Measurements from ENCODE around the gene SGPP2. TPM values are rescaled to one million over a fixed set of nuclear protein-coding genes. Genes with fewer than 3 reads are reported as not detected.

The SGPP2 gene
- total and polyA plus RNA-seq, 8 donors, result 0.80 to 10.4 (median 3.6) TPM

DNA sequence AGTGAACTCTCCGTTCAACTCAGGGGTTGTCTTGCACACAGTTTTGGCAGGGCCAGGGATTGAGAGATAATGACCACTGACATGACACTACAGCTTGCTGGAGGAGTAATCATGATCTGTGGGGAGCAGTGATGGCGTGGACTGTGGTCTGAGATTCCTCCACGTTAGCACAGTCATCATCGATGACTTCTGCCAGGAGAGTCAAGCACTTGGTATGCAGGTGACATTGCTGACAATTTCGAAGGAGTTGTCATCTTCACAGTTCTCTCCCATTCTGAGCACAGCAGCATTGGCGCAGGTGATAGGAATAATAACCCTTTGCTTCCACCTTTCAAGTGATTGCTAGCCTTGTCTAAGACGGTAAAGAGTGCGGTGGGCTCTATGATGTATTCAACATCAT is 79.8 kb downstream of the SGPP2 start:
- no peak overlapping the region for H3K27ac ChIP-seq
- DNase-seq, result no peak
- no peaks in the 10 kb centered on the region for H3K36me3 ChIP-seq
- TF ChIP-seq, protein P1, sequence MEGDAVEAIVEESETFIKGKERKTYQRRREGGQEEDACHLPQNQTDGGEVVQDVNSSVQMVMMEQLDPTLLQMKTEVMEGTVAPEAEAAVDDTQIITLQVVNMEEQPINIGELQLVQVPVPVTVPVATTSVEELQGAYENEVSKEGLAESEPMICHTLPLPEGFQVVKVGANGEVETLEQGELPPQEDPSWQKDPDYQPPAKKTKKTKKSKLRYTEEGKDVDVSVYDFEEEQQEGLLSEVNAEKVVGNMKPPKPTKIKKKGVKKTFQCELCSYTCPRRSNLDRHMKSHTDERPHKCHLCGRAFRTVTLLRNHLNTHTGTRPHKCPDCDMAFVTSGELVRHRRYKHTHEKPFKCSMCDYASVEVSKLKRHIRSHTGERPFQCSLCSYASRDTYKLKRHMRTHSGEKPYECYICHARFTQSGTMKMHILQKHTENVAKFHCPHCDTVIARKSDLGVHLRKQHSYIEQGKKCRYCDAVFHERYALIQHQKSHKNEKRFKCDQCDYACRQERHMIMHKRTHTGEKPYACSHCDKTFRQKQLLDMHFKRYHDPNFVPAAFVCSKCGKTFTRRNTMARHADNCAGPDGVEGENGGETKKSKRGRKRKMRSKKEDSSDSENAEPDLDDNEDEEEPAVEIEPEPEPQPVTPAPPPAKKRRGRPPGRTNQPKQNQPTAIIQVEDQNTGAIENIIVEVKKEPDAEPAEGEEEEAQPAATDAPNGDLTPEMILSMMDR (IDR thresholded peaks at IDR 0.05), result no peak
- H3K4me1 ChIP-seq, result no peaks in the 10 kb centered on the region
- H3K9me3 ChIP-seq, result no peaks in the 10 kb centered on the region
- no peak overlapping the region for H3K4me3 ChIP-seq
- intact Hi-C loops (cut with DNase I), result no loop called here
- ATAC-seq, result no peak
- FAIRE-seq, result no peak
- WGBS, 2 donors, result 72 to 80% methylated on average over 8 of the region's 8 CpGs
- no peaks in the 10 kb centered on the region for H3K27me3 ChIP-seq

DNA sequence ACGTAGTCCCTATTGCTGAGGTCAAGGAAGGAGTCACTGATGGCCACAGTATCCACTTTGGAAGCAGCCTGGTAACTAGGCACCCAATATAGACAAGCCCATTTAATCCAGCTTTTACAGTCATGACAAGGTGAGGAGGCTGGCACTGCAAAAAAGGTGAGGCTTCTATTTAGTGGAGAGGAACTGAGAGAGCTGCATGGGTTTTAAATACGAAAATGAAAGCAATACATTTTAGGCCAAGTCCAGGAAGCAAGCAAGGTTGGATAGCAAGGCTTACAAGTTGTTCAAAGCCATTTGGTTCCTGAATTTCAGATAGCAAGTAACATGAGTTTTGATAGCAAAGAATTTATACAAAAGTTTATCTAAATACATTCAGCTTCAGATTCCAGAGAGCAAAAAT is 80.4 kb downstream of the SGPP2 start:
- intact Hi-C loops (cut with DNase I), result no loop called here
- Histone ChIP-seq H3K4me3 (no peak overlapping the region), H3K9me3 (no peaks in the 10 kb centered on the region), H3K4me1 (no peaks in the 10 kb centered on the region), H3K27ac (no peak overlapping the region), H3K27me3 (no peaks in the 10 kb centered on the region), H3K36me3 (no peaks in the 10 kb centered on the region)
- TF ChIP-seq, protein P1 (IDR thresholded peaks at IDR 0.05), result no peak
- no peak for ATAC-seq
- WGBS, 2 donors, result 66 to 69% methylated on average over 2 of the region's 2 CpGs
- DNase-seq, result no peak
- no peak for FAIRE-seq

DNA sequence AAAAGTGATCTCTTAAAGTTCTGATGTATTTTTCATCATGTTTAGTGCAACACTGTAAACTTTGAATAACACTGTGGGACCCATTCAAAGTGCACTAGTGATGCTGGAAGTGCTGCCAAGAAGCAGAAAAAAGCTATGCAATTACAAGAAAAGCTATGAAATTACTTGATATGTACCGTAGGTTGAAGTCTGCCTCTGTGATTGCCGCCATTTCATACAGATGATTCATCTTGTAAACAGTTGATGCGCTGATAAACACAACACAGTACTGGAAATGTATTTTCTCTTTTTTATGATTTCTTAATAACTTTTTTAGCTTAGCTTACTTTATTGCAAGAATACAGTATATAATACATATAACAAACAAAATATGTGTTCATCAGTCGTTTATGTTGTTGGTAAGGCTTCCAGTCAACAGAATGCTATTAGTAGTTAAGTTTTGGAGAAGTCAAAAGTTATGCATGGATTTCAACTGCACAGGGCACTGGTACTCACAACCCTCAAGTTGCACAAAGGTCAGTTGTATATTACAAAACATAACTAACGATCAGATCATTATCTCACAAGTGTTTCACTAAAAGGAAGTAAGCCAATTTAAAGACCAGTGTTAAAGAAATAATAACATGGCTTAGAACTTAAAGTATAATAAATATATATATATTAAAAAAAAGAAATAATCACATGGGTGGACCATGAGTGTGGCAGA is 82.0 kb downstream of the SGPP2 start:
- WGBS, 2 donors, result 63 to 74% methylated on average over 5 of the region's 5 CpGs
- TF ChIP-seq, protein P1 (IDR thresholded peaks at IDR 0.05), result no peak
- Histone ChIP-seq H3K36me3 (no peaks in the 10 kb centered on the region), H3K27ac (no peak overlapping the region), H3K27me3 (no peaks in the 10 kb centered on the region), H3K4me1 (no peaks in the 10 kb centered on the region), H3K9me3 (no peaks in the 10 kb centered on the region), H3K4me3 (no peak overlapping the region)
- DNase-seq (no peak), FAIRE-seq (no peak), ATAC-seq (no peak)
- intact Hi-C loops (cut with DNase I), result no loop called here

DNA sequence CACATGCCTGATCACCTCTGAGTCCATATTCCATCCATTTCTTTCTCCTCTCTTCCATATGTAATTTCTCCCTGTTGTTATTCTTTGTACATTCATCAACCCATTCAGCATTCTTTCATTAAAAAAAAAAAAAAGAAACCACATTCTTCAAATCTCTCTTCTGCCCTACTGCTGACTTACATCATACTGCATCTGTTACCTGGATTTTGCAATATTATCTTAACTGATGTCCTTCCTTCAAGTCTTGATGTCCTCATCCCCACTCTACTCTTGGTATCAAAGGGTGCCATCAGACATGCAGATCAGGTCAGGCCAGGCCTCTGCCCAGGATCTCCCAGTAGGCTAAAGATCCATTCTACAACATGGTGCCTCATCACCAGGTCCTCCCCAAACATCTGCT is 90.6 kb downstream of the SGPP2 start:
- Histone ChIP-seq H3K27ac (no peak overlapping the region), H3K36me3 (no peaks in the 10 kb centered on the region), H3K4me1 (no peaks in the 10 kb centered on the region), H3K9me3 (no peaks in the 10 kb centered on the region), H3K4me3 (no peak overlapping the region), H3K27me3 (no peaks in the 10 kb centered on the region)
- intact Hi-C loops (cut with DNase I), result no loop called here
- TF ChIP-seq, protein P1 (IDR thresholded peaks at IDR 0.05), result no peak
- no peak for DNase-seq
- ATAC-seq, result no peak
- FAIRE-seq, result no peak

DNA sequence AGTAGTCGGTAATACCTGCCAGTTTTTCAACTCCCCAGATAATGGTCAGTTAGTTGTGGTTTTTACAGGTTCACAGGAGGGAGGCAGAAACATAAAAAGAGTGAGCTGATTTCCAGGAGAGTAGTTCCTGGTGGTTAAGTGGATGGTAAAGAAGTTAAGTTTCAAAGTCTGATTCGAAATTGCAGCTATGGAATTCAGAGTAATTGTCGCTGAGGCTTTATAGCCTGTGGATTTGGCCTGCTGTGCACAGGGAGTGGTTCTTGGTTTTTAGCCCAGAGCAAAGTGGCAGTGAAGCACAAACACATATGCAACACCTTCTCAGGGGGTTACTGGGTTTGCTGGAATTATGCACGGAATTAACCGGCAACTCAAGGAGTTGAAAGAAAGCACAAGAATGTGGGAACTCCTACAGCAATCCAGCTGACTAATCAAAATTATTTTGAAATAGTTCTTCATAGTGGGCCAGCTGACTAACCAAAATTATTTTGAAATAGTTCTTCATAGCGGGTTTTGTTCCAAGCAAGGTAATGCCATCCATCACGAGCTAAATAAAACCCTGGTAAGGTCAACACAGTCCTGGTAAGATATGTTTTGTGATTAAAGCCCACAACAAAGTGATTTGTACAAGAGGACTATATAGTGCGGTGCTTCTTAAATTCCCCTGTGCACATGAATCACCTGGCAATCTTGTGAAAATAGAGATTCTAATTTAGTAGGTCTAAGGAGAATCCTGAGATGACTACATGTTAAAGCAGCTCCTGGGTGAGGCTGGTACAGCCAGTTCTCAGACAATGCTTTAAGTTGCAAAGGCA is 94.4 kb downstream of the SGPP2 start:
- DNase-seq, result no peak
- H3K9me3 ChIP-seq, result no peaks in the 10 kb centered on the region
- peak; percentile 78 for FAIRE-seq
- TF ChIP-seq, protein P1 (IDR thresholded peaks at IDR 0.05), result no peak
- peak in 2 of 4 donors; percentile 32 to 66 for ATAC-seq
- intact Hi-C loops (cut with DNase I), result no loop called here
- 50 to 54% methylated on average over 8 of the region's 8 CpGs for WGBS, 2 donors
- H3K27me3 ChIP-seq, result no peaks in the 10 kb centered on the region
- H3K36me3 ChIP-seq, result no peaks in the 10 kb centered on the region
- H3K27ac ChIP-seq, result no peak overlapping the region
- no peak overlapping the region for H3K4me3 ChIP-seq
- H3K4me1 ChIP-seq, result no peaks in the 10 kb centered on the region

Measured in pancreas (tissue), 10 donors.